HG03521 (cell line): ENCODE measurements around the gene KRTCAP2.

Experiments used
- ATAC-seq: cut with Tn5 transposase; IDR thresholded peaks from one replicate; pipeline ENCODE4 v1.9.1; 2021; ENCODE audit warnings: mild to moderate bottlenecking, moderate library complexity; ENCODE audit not compliant: unreplicated experiment

The KRTCAP2 gene

DNA sequence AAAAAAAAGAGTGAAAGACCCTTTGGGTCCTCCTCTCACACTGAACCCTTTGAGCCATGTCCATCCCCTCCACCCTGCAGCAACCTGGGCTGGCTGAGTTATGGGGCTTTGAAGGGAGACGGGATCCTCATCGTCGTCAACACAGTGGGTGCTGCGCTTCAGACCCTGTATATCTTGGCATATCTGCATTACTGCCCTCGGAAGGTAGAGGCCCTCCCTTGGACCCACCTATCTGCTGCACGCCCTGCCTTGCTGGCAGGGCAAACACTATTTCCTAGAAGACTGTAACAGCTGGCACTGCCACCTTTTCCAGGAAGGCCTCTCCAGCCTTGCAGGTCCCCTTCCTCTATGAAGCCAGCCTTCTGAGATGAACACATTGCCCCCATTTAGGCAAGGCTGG, 36.4 kb downstream of the KRTCAP2 start:
- no peak for ATAC-seq

DNA sequence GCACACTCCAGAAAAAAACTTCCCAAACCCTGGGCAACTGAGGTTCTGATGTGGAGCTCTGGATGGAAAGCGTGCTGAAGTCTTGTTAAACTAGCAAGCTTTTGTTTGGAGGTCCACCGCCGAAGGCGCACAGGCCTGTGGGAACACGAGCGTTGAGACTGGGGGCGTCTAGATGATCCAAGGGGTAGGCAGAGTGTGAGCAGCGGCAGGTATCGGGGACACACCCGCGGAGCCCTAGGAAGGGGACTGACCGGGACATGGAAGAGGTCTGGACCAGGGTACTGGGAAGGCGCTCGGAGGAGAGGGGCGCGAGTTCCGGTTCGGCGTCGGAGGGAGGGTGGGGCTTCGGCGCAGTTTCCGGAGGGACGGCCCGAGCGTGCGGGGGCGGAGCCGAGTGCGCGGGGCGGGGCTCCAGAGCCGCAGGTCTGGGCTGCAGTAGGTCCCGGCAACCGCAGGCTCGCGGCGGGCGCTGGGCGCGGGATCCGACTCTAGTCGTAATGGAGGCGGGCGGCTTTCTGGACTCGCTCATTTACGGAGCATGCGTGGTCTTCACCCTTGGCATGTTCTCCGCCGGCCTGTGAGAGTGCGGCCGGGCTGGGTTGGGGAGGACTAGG, 37.6 kb downstream of the KRTCAP2 start, which contains the start of gene SLC50A1:
Gene SLC50A1, plus strand, starts transcription at position 438 of the 614 bp plus-strand sequence. Its CDS starts 60 bp downstream, at position 498.
- peak; percentile 74 for ATAC-seq

- no peak for ATAC-seq
Measured at GRCh38 chr1:155134880-155135414, 38.2 kb downstream of the KRTCAP2 start.

DNA sequence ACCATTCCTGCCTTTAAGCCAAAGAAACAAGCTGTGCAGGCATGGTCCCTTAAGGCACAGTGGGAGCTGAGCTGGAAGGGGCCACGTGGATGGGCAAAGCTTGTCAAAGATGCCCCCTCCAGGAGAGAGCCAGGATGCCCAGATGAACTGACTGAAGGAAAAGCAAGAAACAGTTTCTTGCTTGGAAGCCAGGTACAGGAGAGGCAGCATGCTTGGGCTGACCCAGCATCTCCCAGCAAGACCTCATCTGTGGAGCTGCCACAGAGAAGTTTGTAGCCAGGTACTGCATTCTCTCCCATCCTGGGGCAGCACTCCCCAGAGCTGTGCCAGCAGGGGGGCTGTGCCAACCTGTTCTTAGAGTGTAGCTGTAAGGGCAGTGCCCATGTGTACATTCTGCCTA, 38.8 kb downstream of the KRTCAP2 start:
- ATAC-seq: no peak

DNA sequence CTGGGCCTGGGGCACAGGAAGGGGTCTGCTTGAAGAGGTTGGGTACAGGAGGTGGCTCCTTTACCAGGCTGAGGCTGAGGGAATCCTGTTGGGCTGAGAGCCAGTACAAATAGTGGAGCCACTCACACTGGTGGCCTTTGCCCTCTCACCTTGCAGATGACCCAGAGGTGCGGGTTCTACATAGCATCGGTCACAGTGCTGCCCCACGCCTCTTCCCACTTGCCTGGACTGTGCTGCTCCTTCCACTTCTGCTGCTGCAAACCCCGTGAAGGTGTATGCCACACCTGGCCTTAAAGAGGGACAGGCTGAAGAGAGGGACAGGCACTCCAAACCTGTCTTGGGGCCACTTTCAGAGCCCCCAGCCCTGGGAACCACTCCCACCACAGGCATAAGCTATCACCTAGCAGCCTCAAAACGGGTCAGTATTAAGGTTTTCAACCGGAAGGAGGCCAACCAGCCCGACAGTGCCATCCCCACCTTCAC, 39.3 kb downstream of the KRTCAP2 start:
- ATAC-seq: no peak

GRCh38 chr1:155131856-155132255, 41.2 kb downstream of the KRTCAP2 start:
- ATAC-seq: no peak

DNA sequence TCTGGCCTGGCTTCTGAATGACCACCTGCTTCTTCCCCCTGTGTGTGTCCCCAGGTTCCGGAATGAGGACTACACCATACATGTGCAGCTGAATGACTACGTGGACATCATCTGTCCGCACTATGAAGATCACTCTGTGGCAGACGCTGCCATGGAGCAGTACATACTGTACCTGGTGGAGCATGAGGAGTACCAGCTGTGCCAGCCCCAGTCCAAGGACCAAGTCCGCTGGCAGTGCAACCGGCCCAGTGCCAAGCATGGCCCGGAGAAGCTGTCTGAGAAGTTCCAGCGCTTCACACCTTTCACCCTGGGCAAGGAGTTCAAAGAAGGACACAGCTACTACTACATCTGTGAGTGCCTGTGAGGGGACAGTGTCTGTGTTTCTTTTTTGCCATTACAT, 41.8 kb downstream of the KRTCAP2 start:
- ATAC-seq: no peak

DNA sequence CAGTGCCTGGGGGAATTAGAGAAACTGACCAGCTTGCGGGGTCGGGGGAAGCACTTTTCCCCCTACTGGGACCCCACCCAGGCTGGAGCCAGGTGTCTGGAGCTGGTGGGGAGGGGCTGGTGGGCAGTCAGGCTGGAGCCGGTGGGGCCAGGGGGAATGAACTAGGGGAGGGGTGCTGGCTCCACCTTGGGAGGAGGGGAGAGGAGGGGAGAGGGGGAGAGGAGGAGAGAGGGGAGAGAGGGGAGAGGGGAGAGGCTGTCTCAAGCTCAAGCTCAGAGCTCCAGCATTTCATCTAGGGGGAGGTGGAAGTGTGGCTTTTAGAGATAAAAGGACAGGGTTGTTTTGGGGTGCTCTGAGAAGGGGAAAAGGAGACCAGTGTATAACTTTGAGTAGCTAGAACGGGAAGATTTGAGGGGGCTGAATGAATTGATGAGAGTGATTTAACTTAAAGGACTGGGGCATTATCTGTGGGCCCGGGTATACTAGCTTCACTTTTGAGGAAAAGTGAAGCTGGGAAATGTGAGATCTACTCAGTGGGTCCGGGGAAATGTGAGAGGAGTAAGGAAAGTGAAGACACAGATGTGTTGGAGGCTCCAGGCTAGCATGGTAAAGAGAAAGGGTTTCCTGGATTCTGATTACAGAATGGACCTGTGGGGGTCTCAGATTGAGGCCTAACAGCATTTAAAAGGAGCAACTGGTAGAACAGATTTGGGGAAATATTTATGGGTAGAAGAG, 42.7 kb downstream of the KRTCAP2 start:
- no peak for ATAC-seq

- ATAC-seq: no peak
Measured at GRCh38 chr1:155128755-155129473, 44.2 kb downstream of the KRTCAP2 start.

DNA sequence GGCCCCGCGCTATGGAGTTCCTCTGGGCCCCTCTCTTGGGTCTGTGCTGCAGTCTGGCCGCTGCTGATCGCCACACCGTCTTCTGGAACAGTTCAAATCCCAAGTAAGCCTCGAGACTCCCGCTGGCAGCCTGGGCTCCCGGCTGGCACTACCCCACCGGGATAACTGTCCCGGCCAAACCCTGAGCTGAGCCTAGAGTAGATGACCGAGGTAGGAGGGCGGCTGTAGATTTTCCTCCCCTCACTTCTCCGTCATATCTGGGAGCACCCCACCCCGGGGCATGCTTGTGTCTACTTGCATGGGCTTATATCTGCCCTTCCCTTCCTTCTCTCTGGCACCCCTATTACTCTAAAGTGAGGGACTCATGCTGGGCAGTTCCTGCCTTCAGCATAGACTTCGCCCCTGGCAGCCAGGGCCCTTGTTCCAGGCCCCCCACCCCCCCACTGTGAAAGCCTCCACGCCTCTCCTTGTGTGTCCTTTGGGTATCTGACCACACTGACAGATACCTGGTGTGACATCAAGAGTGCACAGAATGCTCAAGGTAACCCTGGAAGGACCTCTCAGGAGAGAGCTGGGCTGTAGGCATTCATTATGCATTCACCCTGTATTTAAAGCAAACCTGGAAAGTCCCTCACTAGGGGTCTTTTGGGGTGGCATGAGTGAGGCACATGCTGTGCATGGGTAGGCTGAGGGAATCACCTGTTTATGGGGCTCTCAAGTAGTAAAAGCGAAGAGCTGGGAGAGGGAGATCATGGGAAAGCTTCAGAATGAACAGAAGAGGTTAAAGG, 44.9 kb downstream of the KRTCAP2 start:
- ATAC-seq: no peak

- no peak for ATAC-seq
Measured at GRCh38 chr1:155127105-155127966, 45.8 kb downstream of the KRTCAP2 start, which contains the start of gene EFNA1. Gene EFNA1 (plus strand): TSS chr1:155127876. CDS start chr1:155127978, 102 bp downstream.

- ATAC-seq: no peak
Measured at GRCh38 chr1:155126556-155127104, 46.5 kb downstream of the KRTCAP2 start.

DNA sequence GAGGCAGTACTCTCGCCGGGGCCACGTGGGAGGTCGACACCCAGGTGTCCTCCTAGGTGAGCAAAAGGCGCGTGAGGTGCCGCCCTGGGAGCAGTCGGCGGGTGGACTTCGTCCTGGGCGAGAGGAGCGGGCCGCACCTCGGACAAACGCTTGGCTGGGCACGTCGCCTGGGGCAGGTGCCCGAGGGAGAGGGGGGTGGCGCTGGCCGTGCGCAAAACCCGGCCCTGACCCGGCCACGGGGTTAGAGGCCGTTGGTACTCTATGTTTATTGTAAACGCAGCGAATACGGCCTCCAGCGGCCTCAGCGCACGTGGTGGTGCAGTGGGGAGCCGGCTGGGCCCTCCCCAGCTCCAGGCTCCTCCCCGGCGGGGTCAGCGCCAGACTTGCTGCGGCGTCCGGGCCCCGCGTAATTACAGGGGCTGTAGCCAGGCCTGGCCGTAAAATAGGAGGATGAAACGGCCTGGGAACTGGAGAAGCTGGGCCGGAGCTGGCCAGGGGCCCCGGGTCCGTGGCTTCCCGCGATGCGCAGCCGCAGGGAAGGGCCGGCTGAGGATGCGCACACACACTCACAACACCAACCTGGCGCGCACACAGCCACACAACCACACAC, 47.1 kb downstream of the KRTCAP2 start:
- ATAC-seq: no peak

GRCh38 chr1:155125511-155125945, 47.6 kb downstream of the KRTCAP2 start:
- ATAC-seq: no peak

- ATAC-seq: no peak
Measured at GRCh38 chr1:155124503-155125463, 48.3 kb downstream of the KRTCAP2 start.

GRCh38 chr1:155123801-155124200, 49.3 kb downstream of the KRTCAP2 start:
- no peak for ATAC-seq

- no peak for ATAC-seq
Measured at GRCh38 chr1:155122308-155122707, 50.8 kb downstream of the KRTCAP2 start.

DNA sequence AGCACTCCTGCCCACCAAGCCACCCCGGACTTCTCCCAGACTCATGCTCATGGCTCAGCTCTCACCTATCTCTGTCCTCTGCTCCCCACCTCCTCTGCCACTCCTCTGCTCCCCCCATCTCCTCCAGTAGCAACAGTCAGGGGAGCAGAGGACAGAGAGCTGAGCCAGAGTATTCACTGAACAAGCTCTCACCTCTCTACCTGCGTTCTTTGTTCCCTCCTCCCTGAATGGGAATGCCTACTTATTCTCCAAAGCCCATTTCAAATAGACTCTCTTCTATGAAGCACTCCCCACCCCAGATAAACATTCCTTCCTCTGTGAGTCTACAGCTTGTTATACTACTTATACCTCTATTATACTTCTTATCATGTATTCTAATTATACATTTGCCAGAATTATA, 51.9 kb downstream of the KRTCAP2 start:
- no peak for ATAC-seq
